HEK293 (cell line): ENCODE measurements around the gene SLC51A.
A peak's percentile ranks its signal among the peaks of the same experiment; 100 is the strongest.

Experiments
- CTCF ChIA-PET: fragments of 350-600 bp; formaldehyde crosslinking; extraction: SDS; loops from one replicate; lab custom pipeline; 2021; ENCODE audit warnings: antibody characterized with exemption; lab: Yijun Ruan, JAX
- POLR2A ChIA-PET: fragments of 300-600 bp; formaldehyde crosslinking; extraction: SDS; loops from one replicate; lab custom pipeline; 2020; ENCODE audit warnings: antibody characterized with exemption, inconsistent platforms; lab: Yijun Ruan, JAX
- H3K27ac ChIP-seq: fragments of 200-500 bp; sonication (Bioruptor generic); 2 replicates; pipeline ENCODE4 v1.5.1; 2014; ENCODE audit warnings: low read depth, low read length, control low read depth, inconsistent platforms; ENCODE audit errors: extremely low read depth
- H3K36me3 ChIP-seq, 2 experiments: fragments of 200-500 bp in 1 of 2; sonication (Bioruptor generic) in 1 of 2; 1 replicate in 1 of 2; 2 replicates in 1 of 2; pipeline ENCODE4 v1.5.1; 2014 to 2017; ENCODE audit warnings: inconsistent platforms in 2 of 2, low read length in 2 of 2; ENCODE audit not compliant: control insufficient read depth in 2 of 2, insufficient read depth in 1 of 2
- H3K4me1 ChIP-seq: fragments of 200-500 bp; sonication (Bioruptor generic); 2 replicates; pipeline ENCODE4 v1.5.1; 2014; ENCODE audit warnings: mild to moderate bottlenecking, low read length, inconsistent platforms; ENCODE audit not compliant: control insufficient read depth, insufficient read depth
- H3K4me3 ChIP-seq: 2 replicates; pipeline ENCODE4 v1.5.1; 2011; ENCODE audit warnings: low read depth, mild to moderate bottlenecking, control low read depth, low read length, moderate library complexity
- H3K9me3 ChIP-seq: fragments of 200-500 bp; sonication (Bioruptor generic); 2 replicates; pipeline ENCODE4 v1.5.1; 2014; ENCODE audit warnings: low read depth, low read length, inconsistent platforms; ENCODE audit not compliant: control insufficient read depth, insufficient read depth
- GFI1B ChIP-seq: fragments of 450-650 bp; formaldehyde crosslinking; IDR thresholded peaks from 2 replicates; pipeline ENCODE4 v1.5.1; 2016; ENCODE audit warnings: missing biosample characterization, missing genetic modification characterization
- KLF1 ChIP-seq: fragments of 450-650 bp; formaldehyde crosslinking; IDR thresholded peaks from 2 replicates; pipeline ENCODE4 v1.5.1; 2016; ENCODE audit warnings: missing biosample characterization, missing genetic modification characterization
- KLF17 ChIP-seq: fragments of 450-650 bp; formaldehyde crosslinking; IDR thresholded peaks from 2 replicates; pipeline ENCODE4 v1.5.1; 2016; ENCODE audit warnings: missing biosample characterization, missing genetic modification characterization
- OSR2 ChIP-seq: fragments of 450-650 bp; formaldehyde crosslinking; IDR thresholded peaks from 2 replicates; pipeline ENCODE4 v1.5.1; 2016; ENCODE audit warnings: missing biosample characterization, missing genetic modification characterization
- RBAK ChIP-seq: fragments of 450-650 bp; formaldehyde crosslinking; IDR thresholded peaks from 2 replicates; pipeline ENCODE4 v1.5.1; 2016; ENCODE audit warnings: missing biosample characterization, missing genetic modification characterization
- REPIN1 ChIP-seq: fragments of 450-650 bp; formaldehyde crosslinking; IDR thresholded peaks from 2 replicates; pipeline ENCODE4 v1.5.1; 2017; ENCODE audit warnings: missing biosample characterization, missing genetic modification characterization, low read depth
- REST ChIP-seq: fragments of 450-650 bp; formaldehyde crosslinking; IDR thresholded peaks from 2 replicates; pipeline ENCODE4 v1.5.1; 2016; ENCODE audit warnings: missing biosample characterization, missing genetic modification characterization
- WT1 ChIP-seq: fragments of 450-650 bp; formaldehyde crosslinking; IDR thresholded peaks from 2 replicates; pipeline ENCODE4 v1.5.1; 2016; ENCODE audit warnings: missing biosample characterization, missing genetic modification characterization
- ZBTB44 ChIP-seq: fragments of 450-650 bp; IDR thresholded peaks from 2 replicates; pipeline ENCODE4 v1.5.1; 2018; ENCODE audit warnings: missing biosample characterization, mild to moderate bottlenecking, missing genetic modification characterization
- ZFHX2 ChIP-seq: fragments of 450-650 bp; formaldehyde crosslinking; conservative IDR thresholded peaks from 2 replicates; pipeline ENCODE4 v1.5.1; 2016; ENCODE audit warnings: missing biosample characterization, missing genetic modification characterization
- ZIC2 ChIP-seq: fragments of 450-650 bp; formaldehyde crosslinking; IDR thresholded peaks from 2 replicates; pipeline ENCODE4 v1.5.1; 2016; ENCODE audit warnings: missing biosample characterization, missing genetic modification characterization
- ZNF114 ChIP-seq: fragments of 450-650 bp; formaldehyde crosslinking; IDR thresholded peaks from 2 replicates; pipeline ENCODE4 v1.5.0; 2017; ENCODE audit warnings: missing biosample characterization, missing genetic modification characterization
- ZNF138 ChIP-seq: fragments of 450-650 bp; formaldehyde crosslinking; IDR thresholded peaks from 2 replicates; pipeline ENCODE4 v1.5.1; 2016; ENCODE audit warnings: missing biosample characterization, missing genetic modification characterization, borderline replicate concordance
- ZNF16 ChIP-seq: fragments of 450-650 bp; formaldehyde crosslinking; IDR thresholded peaks from 2 replicates; pipeline ENCODE4 v1.5.1; 2016; ENCODE audit warnings: low read depth, missing biosample characterization, missing genetic modification characterization
- ZNF202 ChIP-seq: fragments of 450-650 bp; formaldehyde crosslinking; IDR thresholded peaks from 2 replicates; pipeline ENCODE4 v1.5.1; 2016; ENCODE audit warnings: missing biosample characterization, missing genetic modification characterization, borderline replicate concordance
- ZNF266 ChIP-seq: fragments of 450-650 bp; formaldehyde crosslinking; IDR thresholded peaks from 2 replicates; pipeline ENCODE4 v1.5.1; 2016; ENCODE audit warnings: missing biosample characterization, missing genetic modification characterization, low read depth
- ZNF600 ChIP-seq: fragments of 450-650 bp; formaldehyde crosslinking; IDR thresholded peaks from 2 replicates; pipeline ENCODE4 v1.5.1; 2016; ENCODE audit warnings: missing biosample characterization, missing genetic modification characterization
- ZNF621 ChIP-seq: fragments of 450-650 bp; formaldehyde crosslinking; IDR thresholded peaks from 2 replicates; pipeline ENCODE4 v1.5.1; 2017; ENCODE audit warnings: missing biosample characterization, missing genetic modification characterization
- ZNF654 ChIP-seq: fragments of 450-650 bp; formaldehyde crosslinking; IDR thresholded peaks from 2 replicates; pipeline ENCODE4 v1.5.1; 2016; ENCODE audit warnings: low read depth, missing biosample characterization, missing genetic modification characterization
- ZSCAN16 ChIP-seq: fragments of 450-650 bp; formaldehyde crosslinking; IDR thresholded peaks from 2 replicates; pipeline ENCODE4 v1.5.1; 2016; ENCODE audit warnings: missing biosample characterization, missing genetic modification characterization
- TF ChIP-seq, protein P1 (sequence below): fragments of 450-650 bp; formaldehyde crosslinking; IDR thresholded peaks from 2 replicates; pipeline ENCODE4 v1.5.1; 2016; ENCODE audit warnings: missing biosample characterization, missing genetic modification characterization
- TF ChIP-seq, protein P2 (sequence below): fragments of 450-650 bp; formaldehyde crosslinking; IDR thresholded peaks from 2 replicates; pipeline ENCODE4 v1.5.1; 2017; ENCODE audit warnings: missing biosample characterization, mild to moderate bottlenecking, missing genetic modification characterization, moderate library complexity
- TF ChIP-seq, protein P3 (sequence below): fragments of 450-650 bp; formaldehyde crosslinking; IDR thresholded peaks from 2 replicates; pipeline ENCODE4 v1.5.1; 2016; ENCODE audit warnings: missing biosample characterization, missing genetic modification characterization
- TF ChIP-seq, protein P4 (sequence below): fragments of 450-650 bp; formaldehyde crosslinking; IDR thresholded peaks from 2 replicates; pipeline ENCODE4 v1.5.1; 2016; ENCODE audit warnings: missing biosample characterization, missing genetic modification characterization

SLC51A gene

GRCh38 chr3:196193736-196194541, 22.4 kb upstream of the SLC51A start:
- Histone ChIP-seq H3K27ac (no peak overlapping the region), H3K9me3 (no peaks in the 10 kb centered on the region), H3K4me1 (no peaks in the 10 kb centered on the region), H3K4me3 (no peak overlapping the region), H3K36me3 (no peaks in the 10 kb centered on the region)
- ChIA-PET CTCF (interaction anchor here (0.6 to 4.7 kb wide), 2 partner anchors 121 to 210 kb away, joined by 3 to 60 read pairs; no protein-coding TSS in a partner anchor), POLR2A (no interaction called here)
- no peak for TF ChIP-seq ZNF621
- TF ChIP-seq ZNF266 (tag by site-specific recombination) = no peak
- TF ChIP-seq, protein P1, sequence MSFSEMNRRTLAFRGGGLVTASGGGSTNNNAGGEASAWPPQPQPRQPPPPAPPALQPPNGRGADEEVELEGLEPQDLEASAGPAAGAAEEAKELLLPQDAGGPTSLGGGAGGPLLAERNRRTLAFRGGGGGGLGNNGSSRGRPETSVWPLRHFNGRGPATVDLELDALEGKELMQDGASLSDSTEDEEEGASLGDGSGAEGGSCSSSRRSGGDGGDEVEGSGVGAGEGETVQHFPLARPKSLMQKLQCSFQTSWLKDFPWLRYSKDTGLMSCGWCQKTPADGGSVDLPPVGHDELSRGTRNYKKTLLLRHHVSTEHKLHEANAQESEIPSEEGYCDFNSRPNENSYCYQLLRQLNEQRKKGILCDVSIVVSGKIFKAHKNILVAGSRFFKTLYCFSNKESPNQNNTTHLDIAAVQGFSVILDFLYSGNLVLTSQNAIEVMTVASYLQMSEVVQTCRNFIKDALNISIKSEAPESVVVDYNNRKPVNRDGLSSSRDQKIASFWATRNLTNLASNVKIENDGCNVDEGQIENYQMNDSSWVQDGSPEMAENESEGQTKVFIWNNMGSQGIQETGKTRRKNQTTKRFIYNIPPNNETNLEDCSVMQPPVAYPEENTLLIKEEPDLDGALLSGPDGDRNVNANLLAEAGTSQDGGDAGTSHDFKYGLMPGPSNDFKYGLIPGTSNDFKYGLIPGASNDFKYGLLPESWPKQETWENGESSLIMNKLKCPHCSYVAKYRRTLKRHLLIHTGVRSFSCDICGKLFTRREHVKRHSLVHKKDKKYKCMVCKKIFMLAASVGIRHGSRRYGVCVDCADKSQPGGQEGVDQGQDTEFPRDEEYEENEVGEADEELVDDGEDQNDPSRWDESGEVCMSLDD (tag by site-specific recombination) = no peak
- TF ChIP-seq ZNF202 (tag by site-specific recombination) = no peak
- TF ChIP-seq ZNF600 = peak; percentile 40; the same call in 1 of the 2 replicates
- TF ChIP-seq RBAK (tag by site-specific recombination) = no peak
- no peak for TF ChIP-seq ZNF114 (tag by site-specific recombination)
- TF ChIP-seq ZIC2 (tag by site-specific recombination) = peak; percentile 57
- no peak for TF ChIP-seq OSR2 (tag by site-specific recombination)
- no peak for TF ChIP-seq ZNF16 (tag by site-specific recombination)
- 0 out of 2 replicates have a peak, but pooled peaks have one; percentile 35 for TF ChIP-seq KLF17 (tag by site-specific recombination)
- TF ChIP-seq REST = no peak
- no peak for TF ChIP-seq ZNF654 (tag by site-specific recombination)
- TF ChIP-seq, protein P2, sequence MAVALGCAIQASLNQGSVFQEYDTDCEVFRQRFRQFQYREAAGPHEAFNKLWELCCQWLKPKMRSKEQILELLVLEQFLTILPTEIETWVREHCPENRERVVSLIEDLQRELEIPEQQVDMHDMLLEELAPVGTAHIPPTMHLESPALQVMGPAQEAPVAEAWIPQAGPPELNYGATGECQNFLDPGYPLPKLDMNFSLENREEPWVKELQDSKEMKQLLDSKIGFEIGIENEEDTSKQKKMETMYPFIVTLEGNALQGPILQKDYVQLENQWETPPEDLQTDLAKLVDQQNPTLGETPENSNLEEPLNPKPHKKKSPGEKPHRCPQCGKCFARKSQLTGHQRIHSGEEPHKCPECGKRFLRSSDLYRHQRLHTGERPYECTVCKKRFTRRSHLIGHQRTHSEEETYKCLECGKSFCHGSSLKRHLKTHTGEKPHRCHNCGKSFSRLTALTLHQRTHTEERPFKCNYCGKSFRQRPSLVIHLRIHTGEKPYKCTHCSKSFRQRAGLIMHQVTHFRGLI (tag by site-specific recombination) = no peak
- no peak for TF ChIP-seq ZNF138 (tag by site-specific recombination)
- TF ChIP-seq, protein P3, sequence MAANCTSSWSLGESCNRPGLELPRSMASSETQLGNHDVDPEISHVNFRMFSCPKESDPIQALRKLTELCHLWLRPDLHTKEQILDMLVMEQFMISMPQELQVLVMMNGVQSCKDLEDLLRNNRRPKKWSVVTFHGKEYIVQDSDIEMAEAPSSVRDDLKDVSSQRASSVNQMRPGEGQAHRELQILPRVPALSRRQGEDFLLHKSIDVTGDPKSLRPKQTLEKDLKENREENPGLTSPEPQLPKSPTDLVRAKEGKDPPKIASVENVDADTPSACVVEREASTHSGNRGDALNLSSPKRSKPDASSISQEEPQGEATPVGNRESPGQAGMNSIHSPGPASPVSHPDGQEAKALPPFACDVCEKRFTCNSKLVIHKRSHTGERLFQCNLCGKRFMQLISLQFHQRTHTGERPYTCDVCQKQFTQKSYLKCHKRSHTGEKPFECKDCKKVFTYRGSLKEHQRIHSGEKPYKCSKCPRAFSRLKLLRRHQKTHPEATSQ (tag by site-specific recombination) = no peak
- TF ChIP-seq, protein P4, sequence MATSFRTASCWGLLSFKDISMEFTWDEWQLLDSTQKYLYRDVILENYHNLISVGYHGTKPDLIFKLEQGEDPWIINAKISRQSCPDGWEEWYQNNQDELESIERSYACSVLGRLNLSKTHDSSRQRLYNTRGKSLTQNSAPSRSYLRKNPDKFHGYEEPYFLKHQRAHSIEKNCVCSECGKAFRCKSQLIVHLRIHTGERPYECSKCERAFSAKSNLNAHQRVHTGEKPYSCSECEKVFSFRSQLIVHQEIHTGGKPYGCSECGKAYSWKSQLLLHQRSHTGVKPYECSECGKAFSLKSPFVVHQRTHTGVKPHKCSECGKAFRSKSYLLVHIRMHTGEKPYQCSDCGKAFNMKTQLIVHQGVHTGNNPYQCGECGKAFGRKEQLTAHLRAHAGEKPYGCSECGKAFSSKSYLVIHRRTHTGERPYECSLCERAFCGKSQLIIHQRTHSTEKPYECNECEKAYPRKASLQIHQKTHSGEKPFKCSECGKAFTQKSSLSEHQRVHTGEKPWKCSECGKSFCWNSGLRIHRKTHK (tag by site-specific recombination) = no peak
- TF ChIP-seq REPIN1 (tag by site-specific recombination) = no peak
- no peak for TF ChIP-seq ZSCAN16
- TF ChIP-seq GFI1B = no peak
- 0 out of 2 replicates have a peak, but pooled peaks have one; percentile 31 for TF ChIP-seq ZFHX2 (tag by site-specific recombination)
- no peak for TF ChIP-seq WT1 (tag by site-specific recombination)
- TF ChIP-seq ZBTB44 (tag by site-specific recombination) = no peak
- TF ChIP-seq KLF1 (tag by site-specific recombination) = peak; percentile 88
